K562 (cell line): ENCODE results near the gene GATAD1. TPM values are rescaled to one million over a fixed set of nuclear protein-coding genes. Genes with fewer than 3 reads are reported as not detected.

ENCODE experiments used
- BMI1 ChIP-seq: fragments of 150-350 bp; IDR thresholded peaks from 2 replicates; pipeline ENCODE4 v1.6.1; 2014; ENCODE audit warnings: low read length
- CHD1 ChIP-seq: fragments of 200-600 bp; sonication (generic); IDR thresholded peaks from one replicate; pipeline ENCODE4 v1.6.1; 2012; ENCODE audit warnings: mild to moderate bottlenecking, moderate library complexity, low read length, inconsistent platforms
- CREB1 ChIP-seq, 2 experiments: sonication (generic) in 1 of 2; formaldehyde crosslinking in 1 of 2; IDR thresholded peaks; 2 replicates each; pipeline versions ENCODE4 v1.6.1 to v1.8.0; 2012 to 2022; ENCODE audit warnings: inconsistent platforms in 1 of 2, mild to moderate bottlenecking in 1 of 2, missing genetic modification reagents in 1 of 2, moderate library complexity in 1 of 2
- ETV1 ChIP-seq: fragments of 450-650 bp; conservative IDR thresholded peaks from 2 replicates; pipeline ENCODE4 v1.6.1; 2016; ENCODE audit warnings: missing genetic modification characterization, control low read depth, low read depth, missing compliant biosample characterization
- FOXK2 ChIP-seq, 2 experiments: fragments of 450-650 bp; IDR thresholded peaks in 1 of 2; conservative IDR thresholded peaks in 1 of 2; 2 replicates each; pipeline ENCODE4 v1.6.1; 2016; ENCODE audit warnings: low read depth in 2 of 2, mild to moderate bottlenecking in 1 of 2
- HES1 ChIP-seq: fragments of 450-650 bp; IDR thresholded peaks from 2 replicates; pipeline ENCODE4 v1.6.1; 2016; ENCODE audit warnings: low read depth, mild to moderate bottlenecking, moderate library complexity
- L3MBTL2 ChIP-seq: fragments of 450-650 bp; IDR thresholded peaks from 2 replicates; pipeline ENCODE4 v1.6.1; 2016; ENCODE audit warnings: mild to moderate bottlenecking, moderate library complexity
- MNT ChIP-seq, 2 experiments: fragments of 450-650 bp; conservative IDR thresholded peaks; 2 replicates each; pipeline ENCODE4 v1.6.1; 2017; ENCODE audit warnings: mild to moderate bottlenecking in 2 of 2, moderate library complexity in 2 of 2
- PATZ1 ChIP-seq: fragments of 250-450 bp; sonication (Bioruptor Pico); IDR thresholded peaks from 2 replicates; pipeline ENCODE4 v1.5.0; 2020; ENCODE audit warnings: mild to moderate bottlenecking, borderline replicate concordance
- PHB ChIP-seq: fragments of 250-450 bp; sonication (Bioruptor Pico); IDR thresholded peaks from 2 replicates; pipeline ENCODE4 v1.5.0; 2021
- POLR2A ChIP-seq: fragments of 450-650 bp; conservative IDR thresholded peaks from 2 replicates; pipeline ENCODE4 v1.6.1; 2016
- POLR2AphosphoS5 ChIP-seq: IDR thresholded peaks from 2 replicates; pipeline ENCODE4 v1.6.1; 2011; ENCODE audit warnings: mild to moderate bottlenecking, low read depth, low read length, moderate library complexity; ENCODE audit not compliant: control insufficient read depth, insufficient read depth
- RBM34 ChIP-seq: fragments of 200-400 bp; formaldehyde crosslinking; IDR thresholded peaks from 2 replicates; pipeline ENCODE4 v1.6.1; 2018; ENCODE audit warnings: low read length, borderline replicate concordance; ENCODE audit not compliant: insufficient read depth
- SMARCE1 ChIP-seq: fragments of 450-650 bp; IDR thresholded peaks from 2 replicates; pipeline ENCODE4 v1.7.1; 2016; ENCODE audit warnings: mild to moderate bottlenecking
- STAT5A ChIP-seq: IDR thresholded peaks from 2 replicates; pipeline ENCODE4 v1.6.1; 2012; ENCODE audit warnings: low read length, inconsistent platforms, borderline replicate concordance
- TAF1 ChIP-seq: IDR thresholded peaks from 2 replicates; pipeline ENCODE4 v1.6.1; 2011; ENCODE audit warnings: mild to moderate bottlenecking, low read length, moderate library complexity; ENCODE audit not compliant: insufficient read depth, control insufficient read depth, severe bottlenecking; ENCODE audit errors: extremely low read depth
- TCF15 ChIP-seq: fragments of 250-450 bp; sonication (Bioruptor Pico); IDR thresholded peaks from 2 replicates; pipeline ENCODE4 v1.8.0; 2022; ENCODE audit warnings: moderate library complexity, mild to moderate bottlenecking, inconsistent platforms
- USF1 ChIP-seq: sonication (generic); formaldehyde crosslinking; IDR thresholded peaks from 2 replicates; pipeline ENCODE4 v1.9.0; 2022; ENCODE audit warnings: mild to moderate bottlenecking, missing genetic modification reagents
- USF2 ChIP-seq: sonication (generic); formaldehyde crosslinking; IDR thresholded peaks from 2 replicates; pipeline ENCODE4 v1.5.0; 2020; ENCODE audit warnings: missing genetic modification reagents
- ZNF224 ChIP-seq: sonication (generic); formaldehyde crosslinking; IDR thresholded peaks from 2 replicates; pipeline ENCODE4 v1.8.0; 2022; ENCODE audit warnings: mild to moderate bottlenecking, missing genetic modification reagents
- ZNF583 ChIP-seq: fragments of 250-450 bp; sonication (Bioruptor Pico); IDR thresholded peaks from 2 replicates; pipeline ENCODE4 v1.4.0; 2020
- polyA plus RNA-seq, 8 experiments: library from polyadenylated mRNA; depleted of rRNA in 4 of 8; stranded (reverse) in 5 of 8; unstranded in 3 of 8; fragments of >200 nt; fragmentation: Nextera tagmentation in 2 of 8; fragmentation: Illumina TruSeq in 1 of 8; extraction: Ambion mirVana in 2 of 8; extraction: Trizol in 1 of 8; gene quantifications; 2 replicates each; pipeline versions ENCODE4 v1.2.1 to v1.2.3, GENCODE V29; 2011 to 2014; ENCODE audit warnings: inconsistent platforms in 1 of 8, missing spikeins in 1 of 8
- total RNA-seq, 7 experiments: library from RNA; depleted of rRNA in 6 of 7; stranded (reverse); fragments of >200 nt in 6 of 7; fragmentation: Illumina TruSeq in 2 of 7; extraction: Trizol in 2 of 7; gene quantifications; 2 replicates each; pipeline versions ENCODE4 v1.2.1 to v1.2.3, GENCODE V29; 2011 to 2021; ENCODE audit warnings: low replicate concordance in 1 of 7

GATAD1 gene
- total and polyA plus RNA-seq, 9 of the 15 experiments (the other 6 are each of a cell fraction or from before 2014, with no cell fraction given), result 9.3 to 67.7 (median 34.3) TPM

- TF ChIP-seq FOXK2 (conservative IDR thresholded peaks at IDR 0.05 in 1 of 2, IDR thresholded peaks at IDR 0.05 in 1 of 2; ENCODE audit: low read depth in 2 of 2) (no peak; a peak in 1 of 4 replicates), CHD1 (peak; percentile 41), PHB (CRISPR knock-in tag) (peak; percentile 89; the same call in 1 of the 2 replicates), RBM34 (peak; percentile 61; the same call in 1 of the 2 replicates), ETV1 (peak; percentile 97), USF2 (peak; percentile 67; the same call in 1 of the 2 replicates), TAF1 (peak; percentile 82), ZNF583 (CRISPR knock-in tag) (no peak), MNT (conservative IDR thresholded peaks at IDR 0.05) (peak; percentile 57 to 75), STAT5A (peak; percentile 16; the same call in 1 of the 2 replicates), SMARCE1 (no peak), TCF15 (CRISPR knock-in tag) (no peak), ZNF224 (CRISPR knock-in tag) (no peak), CREB1 (IDR thresholded peaks at IDR 0.05) (peak; percentile 44), CREB1 (CRISPR knock-in tag; IDR thresholded peaks at IDR 0.05) (peak; percentile 47; the same call in 1 of the 2 replicates), USF1 (peak; percentile 65), BMI1 (peak; percentile 55; the same call in 1 of the 2 replicates), POLR2AphosphoS5 (peak; percentile 87), HES1 (no peak), POLR2A (peak; percentile 95), PATZ1 (CRISPR knock-in tag) (peak; percentile 62; the same call in 1 of the 2 replicates), L3MBTL2 (0 out of 2 replicates have a peak, but pooled peaks have one; percentile 43)
Measured at GRCh38 chr7:92447345-92448204, at the start of gene GATAD1 (continued).
